GM18508 (cell line): ENCODE data around the gene GLT1D1.
"Not testable (repeated sequence)": the region's sequence is repeated elsewhere in the genome, so short reads cannot be mapped to it uniquely, and the experiment has no call there.

Experiments used
- ATAC-seq: cut with Tn5 transposase; IDR thresholded peaks from one replicate; pipeline ENCODE4 v1.9.1; 2021; ENCODE audit warnings: moderate number of reproducible peaks; ENCODE audit not compliant: insufficient read depth, unreplicated experiment

The GLT1D1 gene

GRCh38 chr12:128851429-128851828 lies 1.8 kb upstream of the GLT1D1 start:
- ATAC-seq = not testable (repeated sequence)

- ATAC-seq = no peak
Measured at GRCh38 chr12:128852026-128852698, 1.1 kb upstream of the GLT1D1 start.

DNA sequence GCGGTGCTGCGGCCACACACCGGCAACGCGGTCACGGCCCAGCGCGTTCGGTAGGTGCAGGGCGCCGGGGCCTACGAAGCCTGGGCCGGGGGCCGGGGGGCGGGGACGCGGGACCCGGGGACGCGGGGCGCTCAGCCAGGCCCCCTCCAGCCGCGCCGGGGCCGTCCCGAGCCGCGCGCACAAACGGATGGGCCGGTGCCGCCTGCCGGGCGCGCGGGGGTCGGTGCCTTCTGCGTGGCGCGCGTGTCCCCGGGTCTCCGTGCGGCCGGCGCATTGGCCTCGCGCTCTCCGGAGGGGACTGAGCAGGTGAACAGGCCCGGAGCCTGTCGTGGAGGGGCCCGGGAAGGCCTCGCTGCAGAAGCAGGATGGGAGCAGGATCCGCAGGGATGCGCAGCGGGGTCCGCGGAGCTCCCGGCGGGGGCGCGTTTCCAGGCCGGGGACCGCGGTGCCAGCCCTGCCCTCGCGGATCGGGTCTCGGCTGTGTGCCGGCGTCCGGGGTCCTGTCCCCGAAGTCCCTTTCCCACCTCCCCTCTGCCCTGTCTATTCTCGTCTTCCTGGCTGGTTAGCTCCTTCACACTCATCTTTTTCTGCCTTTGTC lies 421 bp downstream of the GLT1D1 start:
- ATAC-seq = no peak

DNA sequence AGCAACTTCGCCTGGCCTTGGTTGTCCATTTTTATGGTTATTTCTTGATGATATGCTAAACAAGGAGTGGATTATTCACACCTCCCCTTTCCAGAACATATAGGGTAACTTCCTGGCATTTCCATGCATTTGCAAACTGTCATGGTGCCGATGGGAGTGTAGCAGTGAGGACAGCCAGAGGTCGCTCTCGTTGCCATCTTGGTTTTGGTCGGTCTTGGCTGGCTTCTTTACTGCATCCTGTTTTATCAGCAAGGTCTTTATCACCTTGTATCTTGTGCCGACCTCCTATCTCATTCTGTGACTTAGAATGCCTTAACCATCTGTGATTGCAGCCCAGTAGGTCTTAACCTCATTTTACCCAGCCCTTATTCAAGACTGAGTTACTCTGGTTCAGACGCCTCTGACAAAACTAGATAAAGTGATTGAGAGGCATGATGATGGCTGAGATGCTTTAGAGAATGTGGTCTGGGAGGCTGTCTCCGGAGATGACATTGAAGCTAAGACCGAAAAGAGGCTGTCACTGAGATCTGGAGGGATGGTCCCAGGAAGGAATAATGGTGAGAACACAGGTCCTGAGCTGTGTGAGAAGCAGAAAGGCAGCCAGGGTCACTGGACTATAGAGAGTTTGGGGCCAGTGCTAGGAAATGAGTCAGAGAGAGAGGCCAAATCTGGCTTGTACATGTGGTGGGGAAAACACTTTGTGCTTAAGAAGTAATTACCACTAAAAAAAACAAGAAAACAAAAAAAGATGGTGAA lies 2.9 kb downstream of the GLT1D1 start:
- ATAC-seq = no peak

DNA sequence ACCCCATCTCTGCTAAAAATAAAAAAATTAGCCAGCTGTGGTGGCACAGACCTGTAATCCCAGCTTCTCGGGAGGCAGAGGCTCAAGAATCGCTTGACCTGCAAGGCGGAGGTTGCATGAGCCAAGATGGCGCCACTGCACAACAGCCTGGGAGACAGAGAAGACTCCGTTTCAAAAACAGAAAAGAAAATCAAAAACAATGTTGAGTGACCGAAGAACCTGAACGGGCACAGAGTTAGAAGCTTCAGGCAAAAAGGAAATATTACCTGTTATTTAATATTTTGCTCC lies 3.5 kb downstream of the GLT1D1 start:
- no peak for ATAC-seq

GRCh38 chr12:128857133-128857763 lies 4.0 kb downstream of the GLT1D1 start:
- no peak for ATAC-seq

GRCh38 chr12:128859311-128859710 lies 6.0 kb downstream of the GLT1D1 start:
- no peak for ATAC-seq

GRCh38 chr12:128861226-128862016 lies 8.1 kb downstream of the GLT1D1 start:
- ATAC-seq = no peak

- ATAC-seq = no peak
Measured at GRCh38 chr12:128863957-128864356, 10.7 kb downstream of the GLT1D1 start.

GRCh38 chr12:128864516-128865186 lies 11.4 kb downstream of the GLT1D1 start:
- no peak for ATAC-seq

DNA sequence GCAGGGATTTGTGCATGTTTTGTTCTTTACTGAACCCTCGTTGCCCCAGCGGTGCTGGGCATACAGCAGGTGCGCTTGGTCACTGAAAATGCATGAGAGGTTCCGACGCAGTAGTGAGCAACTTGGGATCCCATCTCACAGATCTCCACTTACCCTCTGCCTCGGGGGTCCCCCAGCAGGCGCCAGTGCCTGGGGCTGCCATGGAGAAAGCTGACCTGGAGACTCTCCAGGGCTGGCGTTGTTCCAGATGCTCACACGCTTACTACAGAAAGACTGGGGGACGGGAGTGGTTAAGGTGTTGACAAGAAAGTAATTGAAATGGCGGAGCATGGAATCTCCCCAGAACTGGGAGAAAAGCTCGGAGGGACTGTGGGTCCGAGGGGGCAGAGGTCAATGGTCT lies 14.2 kb downstream of the GLT1D1 start:
- no peak for ATAC-seq

DNA sequence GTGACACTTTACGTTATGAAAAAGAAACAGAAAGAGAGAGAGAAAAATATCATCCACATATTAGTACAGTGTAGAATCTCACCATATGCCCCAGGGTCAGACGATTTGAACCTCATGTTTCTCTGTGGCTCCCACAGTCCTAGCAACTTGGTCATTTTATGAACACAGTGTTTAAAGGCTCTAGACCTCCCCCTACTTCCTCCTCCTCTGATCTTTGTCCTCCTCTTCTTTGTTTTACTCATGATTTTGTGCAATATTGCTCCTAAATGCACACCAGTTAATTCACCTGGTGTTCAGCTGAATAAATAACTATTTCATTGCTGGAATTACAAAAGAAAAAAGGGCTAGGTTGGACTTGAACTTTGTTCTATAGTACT lies 18.2 kb downstream of the GLT1D1 start:
- no peak for ATAC-seq

- no peak for ATAC-seq
Measured at GRCh38 chr12:128872303-128872702, 19.0 kb downstream of the GLT1D1 start.

GRCh38 chr12:128876559-128876958 lies 23.3 kb downstream of the GLT1D1 start:
- no peak for ATAC-seq

DNA sequence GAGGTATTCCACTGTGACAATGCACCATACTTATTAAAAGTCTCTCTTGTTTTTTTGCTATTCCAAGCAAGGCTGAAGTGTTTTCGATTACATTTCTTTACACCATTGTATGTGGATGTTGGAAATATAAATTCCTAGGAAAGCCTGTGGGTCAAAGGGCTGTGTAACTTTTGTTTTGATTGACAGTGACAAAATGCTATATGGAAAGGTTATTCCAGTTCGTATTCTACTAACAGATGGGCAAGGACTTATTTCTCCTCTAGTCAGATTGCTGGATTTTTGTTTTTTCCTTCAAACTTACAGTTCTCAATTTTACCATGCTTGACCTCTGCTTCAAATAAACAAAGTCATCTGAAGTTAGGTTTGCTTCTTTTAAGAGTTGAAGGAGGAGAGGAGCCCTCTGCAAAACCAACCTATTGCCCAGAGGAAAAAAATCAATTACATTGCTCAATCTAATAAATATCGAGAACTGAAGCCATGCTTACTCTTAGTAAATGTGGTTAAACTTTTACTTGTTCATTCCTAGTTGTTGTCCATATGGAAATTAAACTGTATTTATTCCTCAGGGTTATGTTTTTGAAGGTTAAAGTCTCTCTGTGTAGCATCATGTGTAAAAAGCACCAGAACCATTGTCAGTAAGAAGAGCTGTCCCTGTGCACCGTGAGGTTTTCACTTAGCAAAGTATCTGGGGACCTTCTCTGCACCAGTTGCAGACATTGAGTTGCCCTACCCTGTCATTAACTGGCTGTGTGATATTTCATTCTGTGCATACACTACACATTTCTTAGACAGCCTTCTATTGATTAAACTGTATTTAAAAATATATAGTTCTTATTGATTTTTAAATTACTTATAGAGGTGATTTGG lies 26.9 kb downstream of the GLT1D1 start:
- no peak for ATAC-seq

GRCh38 chr12:128891856-128892255 lies 38.6 kb downstream of the GLT1D1 start:
- no peak for ATAC-seq

DNA sequence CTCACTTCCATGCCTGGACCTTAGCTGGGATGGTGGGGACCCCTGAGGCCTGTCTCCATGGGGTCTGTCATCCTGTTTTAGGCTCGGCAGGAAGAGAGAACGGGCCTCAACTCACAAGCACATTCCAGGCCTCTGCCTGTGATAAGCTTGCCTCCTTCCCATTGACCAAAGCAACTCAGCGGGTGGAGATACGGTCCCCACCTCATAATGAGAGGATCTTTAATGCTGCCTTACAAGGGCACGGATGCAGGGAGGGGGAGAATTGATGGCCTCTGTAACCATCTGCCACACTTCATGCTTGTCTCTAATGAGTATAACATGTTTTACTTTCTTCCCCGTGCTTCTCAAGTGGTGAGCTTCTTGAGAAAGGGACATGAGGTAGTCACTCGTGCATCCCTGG lies 50.0 kb downstream of the GLT1D1 start:
- ATAC-seq = no peak

- ATAC-seq = no peak
Measured at GRCh38 chr12:128905003-128905544, 51.8 kb downstream of the GLT1D1 start.
